Testis (tissue), 2 donors: ENCODE data around the gene VPS29.

Experiments
- POLR2A ChIP-seq: fragments of 450-650 bp; IDR thresholded peaks from one replicate; pipeline ENCODE4 v1.6.1; 2017; ENCODE audit warnings: antibody characterized with exemption, mild to moderate bottlenecking, moderate library complexity
- TF ChIP-seq, protein P1 (sequence below), 3 experiments: fragments of 450-650 bp in 2 of 3; fragments of 200-600 bp in 1 of 3; sonication (generic) in 1 of 3; IDR thresholded peaks; one replicate each; pipeline ENCODE4 v1.5.1; 2016 to 2019; ENCODE audit warnings: antibody characterized with exemption in 3 of 3, mild to moderate bottlenecking in 2 of 3, moderate library complexity in 1 of 3

GRCh38 chr12:110466791-110467190, 35.1 kb downstream of the VPS29 start:
- TF ChIP-seq, protein P1, sequence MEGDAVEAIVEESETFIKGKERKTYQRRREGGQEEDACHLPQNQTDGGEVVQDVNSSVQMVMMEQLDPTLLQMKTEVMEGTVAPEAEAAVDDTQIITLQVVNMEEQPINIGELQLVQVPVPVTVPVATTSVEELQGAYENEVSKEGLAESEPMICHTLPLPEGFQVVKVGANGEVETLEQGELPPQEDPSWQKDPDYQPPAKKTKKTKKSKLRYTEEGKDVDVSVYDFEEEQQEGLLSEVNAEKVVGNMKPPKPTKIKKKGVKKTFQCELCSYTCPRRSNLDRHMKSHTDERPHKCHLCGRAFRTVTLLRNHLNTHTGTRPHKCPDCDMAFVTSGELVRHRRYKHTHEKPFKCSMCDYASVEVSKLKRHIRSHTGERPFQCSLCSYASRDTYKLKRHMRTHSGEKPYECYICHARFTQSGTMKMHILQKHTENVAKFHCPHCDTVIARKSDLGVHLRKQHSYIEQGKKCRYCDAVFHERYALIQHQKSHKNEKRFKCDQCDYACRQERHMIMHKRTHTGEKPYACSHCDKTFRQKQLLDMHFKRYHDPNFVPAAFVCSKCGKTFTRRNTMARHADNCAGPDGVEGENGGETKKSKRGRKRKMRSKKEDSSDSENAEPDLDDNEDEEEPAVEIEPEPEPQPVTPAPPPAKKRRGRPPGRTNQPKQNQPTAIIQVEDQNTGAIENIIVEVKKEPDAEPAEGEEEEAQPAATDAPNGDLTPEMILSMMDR (IDR thresholded peaks at IDR 0.05), result no peak
- TF ChIP-seq POLR2A, result no peak
